Suprapubic skin (tissue), 4 donors: Measurements from ENCODE around the gene ABCB6. TPM values are rescaled to one million over a fixed set of nuclear protein-coding genes. Genes with fewer than 3 reads are reported as not detected.
"Not testable (repeated sequence)": the region's sequence is repeated elsewhere in the genome, so short reads cannot be mapped to it uniquely, and the experiment has no call there.

Source experiments
- DNase-seq, 2 donors: peaks; one replicate each; pipeline ENCODE4 v3.0.0-alpha.2; 2019; ENCODE audit warnings: low spot score in 2 of 2
- H3K27ac ChIP-seq: fragments of 200-600 bp; sonication (generic); one replicate; pipeline ENCODE4 v1.5.1; 2019
- H3K27me3 ChIP-seq: fragments of 200-600 bp; sonication (generic); one replicate; pipeline ENCODE4 v1.5.1; 2019
- H3K36me3 ChIP-seq: fragments of 200-600 bp; sonication (generic); one replicate; pipeline ENCODE4 v1.5.1; 2019
- H3K4me1 ChIP-seq: fragments of 200-600 bp; sonication (generic); one replicate; pipeline ENCODE4 v1.5.1; 2019
- H3K4me3 ChIP-seq: fragments of 200-600 bp; sonication (generic); one replicate; pipeline ENCODE4 v1.5.1; 2019; ENCODE audit warnings: mild to moderate bottlenecking
- H3K9me3 ChIP-seq: fragments of 200-600 bp; sonication (generic); one replicate; pipeline ENCODE4 v1.5.1; 2019
- CTCF ChIP-seq, 2 donors: fragments of 200-600 bp in 1 of 2; fragments of 450-650 bp in 1 of 2; sonication (generic) in 1 of 2; IDR thresholded peaks; one replicate each; pipeline ENCODE4 v1.5.1; 2016 to 2019; ENCODE audit warnings: antibody characterized with exemption in 2 of 2, mild to moderate bottlenecking in 1 of 2, moderate library complexity in 1 of 2
- EP300 ChIP-seq: sonication (generic); formaldehyde crosslinking; IDR thresholded peaks from one replicate; pipeline ENCODE4 v1.6.1; 2017; ENCODE audit warnings: antibody characterized with exemption
- POLR2A ChIP-seq, 2 donors: fragments of 450-650 bp; IDR thresholded peaks; one replicate each; pipeline ENCODE4 v1.6.1; 2017; ENCODE audit warnings: antibody characterized with exemption in 2 of 2, mild to moderate bottlenecking in 2 of 2, moderate library complexity in 2 of 2
- POLR2AphosphoS5 ChIP-seq, 3 donors: sonication (generic); formaldehyde crosslinking; IDR thresholded peaks; one replicate each; pipeline ENCODE4 v1.6.1; 2017; ENCODE audit warnings: antibody characterized with exemption in 3 of 3
- WGBS: methylation state at CpG from one replicate; pipeline ENCODE4 v1.1.5; 2018; 5-methylcytosine and 5-hydroxymethylcytosine counted together
- total RNA-seq, 4 donors: library from RNA; depleted of rRNA; stranded (reverse); fragments of >200 nt; gene quantifications; one replicate each; pipeline ENCODE4 v1.1.0, GENCODE V29; 2016

The ABCB6 gene
- total RNA-seq: 10 to 100 TPM; 16.3 to 24.0 (median 20.7) TPM

GRCh38 chr2:219218732-219219701 lies at the start of gene ABCB6:
ABCB6 (minus strand) TSS chr2:219218958; CDS start chr2:219218673, 285 bp downstream.
- Histone ChIP-seq H3K36me3 (peaks cover 64% of the 10 kb centered on the region), H3K4me3 (peak within 1 kb of the TSS; percentile 68), H3K27ac (peak within 1 kb of the TSS; percentile 88), H3K27me3 (no peaks in the 10 kb centered on the region), H3K4me1 (peaks cover 35% of the 10 kb centered on the region), H3K9me3 (no peaks in the 10 kb centered on the region)
- TF ChIP-seq POLR2AphosphoS5 (IDR thresholded peaks at IDR 0.05) (peak in 1 of 3 donors; percentile 28), EP300 (no peak)
- 21% methylated on average over 15 of the region's 71 CpGs for WGBS
- peak; percentile 98 for DNase-seq

- no peak for TF ChIP-seq POLR2A (IDR thresholded peaks at IDR 0.05)
- TF ChIP-seq CTCF (IDR thresholded peaks at IDR 0.05): no peak
- no peak for TF ChIP-seq POLR2AphosphoS5 (IDR thresholded peaks at IDR 0.05)
- no peak for TF ChIP-seq EP300
- Histone ChIP-seq H3K27me3 (no peaks in the 10 kb centered on the region), H3K4me1 (peaks cover 3% of the 10 kb centered on the region), H3K4me3 (no peak overlapping the region), H3K27ac (no peak overlapping the region), H3K9me3 (no peaks in the 10 kb centered on the region), H3K36me3 (no peaks in the 10 kb centered on the region)
- no peak for DNase-seq
- WGBS: 72% methylated on average over 2 of the region's 2 CpGs
These were observed 49.5 kb upstream of the ABCB6 start for GRCh38 chr2:219268294-219268693.

DNA sequence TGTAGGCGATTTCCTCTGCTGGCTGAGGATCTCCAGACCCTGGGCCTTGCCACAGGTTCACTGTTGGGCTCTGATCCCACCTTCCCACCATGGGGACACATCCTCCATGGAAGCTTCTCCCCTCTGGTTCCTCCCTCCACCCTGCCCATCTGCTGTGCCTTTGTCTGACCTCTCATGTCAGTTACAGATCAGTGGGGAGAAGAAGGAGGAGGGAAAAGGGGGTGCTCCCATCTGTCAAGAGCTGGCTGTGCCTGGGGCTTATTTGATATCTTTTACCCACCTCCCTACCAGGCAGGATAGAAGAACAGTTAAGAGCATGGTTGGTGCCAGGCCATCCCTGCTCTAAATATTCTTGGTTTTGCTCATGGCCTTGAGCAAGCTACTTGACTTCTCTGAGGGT lies 48.1 kb upstream of the ABCB6 start:
- no peak for DNase-seq
- no peak overlapping the region for H3K4me3 ChIP-seq
- H3K36me3 ChIP-seq: no peaks in the 10 kb centered on the region
- 100% methylated on average over 1 of the region's 1 CpG for WGBS
- H3K4me1 ChIP-seq: peaks cover 3% of the 10 kb centered on the region
- no peak for TF ChIP-seq CTCF (IDR thresholded peaks at IDR 0.05)
- TF ChIP-seq POLR2AphosphoS5 (IDR thresholded peaks at IDR 0.05): no peak
- TF ChIP-seq EP300: no peak
- TF ChIP-seq POLR2A (IDR thresholded peaks at IDR 0.05): no peak
- no peak overlapping the region for H3K27ac ChIP-seq
- no peaks in the 10 kb centered on the region for H3K27me3 ChIP-seq
- H3K9me3 ChIP-seq: no peaks in the 10 kb centered on the region

- Histone ChIP-seq H3K27me3 (peaks cover 5% of the 10 kb centered on the region), H3K36me3 (no peaks in the 10 kb centered on the region), H3K9me3 (no peaks in the 10 kb centered on the region), H3K27ac (no peak overlapping the region), H3K4me3 (no peak overlapping the region), H3K4me1 (peaks cover 3% of the 10 kb centered on the region)
- TF ChIP-seq POLR2AphosphoS5 (IDR thresholded peaks at IDR 0.05) (no peak), CTCF (IDR thresholded peaks at IDR 0.05) (no peak), EP300 (no peak), POLR2A (IDR thresholded peaks at IDR 0.05) (no peak)
- WGBS: 70% methylated on average over 2 of the region's 5 CpGs
- DNase-seq: no peak
These were observed 47.5 kb upstream of the ABCB6 start for GRCh38 chr2:219266232-219266631.

- no peak overlapping the region for H3K27ac ChIP-seq
- H3K4me3 ChIP-seq: no peak overlapping the region
- 80% methylated on average over 5 of the region's 5 CpGs for WGBS
- H3K4me1 ChIP-seq: no peaks in the 10 kb centered on the region
- TF ChIP-seq CTCF (IDR thresholded peaks at IDR 0.05) (no peak), EP300 (no peak), POLR2AphosphoS5 (IDR thresholded peaks at IDR 0.05) (no peak), POLR2A (IDR thresholded peaks at IDR 0.05) (no peak)
- H3K27me3 ChIP-seq: peaks cover 7% of the 10 kb centered on the region
- no peaks in the 10 kb centered on the region for H3K36me3 ChIP-seq
- DNase-seq: no peak
- H3K9me3 ChIP-seq: no peaks in the 10 kb centered on the region
These were observed 42.5 kb upstream of the ABCB6 start for GRCh38 chr2:219261024-219261855.

- 91% methylated on average over 10 of the region's 10 CpGs for WGBS
- H3K4me1 ChIP-seq: peaks cover 15% of the 10 kb centered on the region
- H3K9me3 ChIP-seq, DNase-seq, H3K36me3 ChIP-seq, H3K27ac ChIP-seq, H3K27me3 ChIP-seq, H3K4me3 ChIP-seq: not testable (repeated sequence)
These were observed 40.2 kb upstream of the ABCB6 start for GRCh38 chr2:219258942-219259341.
